SU-DHL-6 (cell line): ENCODE results near the gene RASGRP3.

ENCODE experiments used
- CTCF ChIP-seq: fragments of 200-600 bp; sonication (generic); IDR thresholded peaks from one replicate; pipeline ENCODE4 v1.5.1; 2017; ENCODE audit warnings: antibody characterized with exemption, mild to moderate bottlenecking, low read length, moderate library complexity; ENCODE audit not compliant: insufficient read depth, poor library complexity, severe bottlenecking
- EZH2phosphoT487 ChIP-seq: fragments of 200-600 bp; sonication (generic), shearing (Covaris generic); conservative IDR thresholded peaks from 2 replicates; pipeline ENCODE4 v1.6.1; 2018; ENCODE audit warnings: mild to moderate bottlenecking, antibody characterized with exemption, low read length, moderate library complexity, mixed read lengths

- TF ChIP-seq EZH2phosphoT487 (no peak), CTCF (no peak)
Measured at GRCh38 chr2:33430077-33430476, 46.4 kb upstream of the RASGRP3 start.
